Renal cortical epithelial cell (primary cell): ENCODE measurements around the gene C11orf91. TPM values are rescaled to one million over a fixed set of nuclear protein-coding genes. Genes with fewer than 3 reads are reported as not detected.
"Not testable (repeated sequence)": the region's sequence is repeated elsewhere in the genome, so short reads cannot be mapped to it uniquely, and the experiment has no call there.

Experiments
- DNase-seq: peaks from one replicate; pipeline ENCODE4 v3.0.0-alpha.2; 2011; ENCODE audit warnings: low read depth
- total RNA-seq: library from RNA; depleted of rRNA; stranded (reverse); fragments of >200 nt; gene quantifications from 2 replicates; pipeline ENCODE4 v1.2.3, GENCODE V29; 2014

C11orf91 gene
- total RNA-seq, 1 donor from 2014 or later, result not detected

DNA sequence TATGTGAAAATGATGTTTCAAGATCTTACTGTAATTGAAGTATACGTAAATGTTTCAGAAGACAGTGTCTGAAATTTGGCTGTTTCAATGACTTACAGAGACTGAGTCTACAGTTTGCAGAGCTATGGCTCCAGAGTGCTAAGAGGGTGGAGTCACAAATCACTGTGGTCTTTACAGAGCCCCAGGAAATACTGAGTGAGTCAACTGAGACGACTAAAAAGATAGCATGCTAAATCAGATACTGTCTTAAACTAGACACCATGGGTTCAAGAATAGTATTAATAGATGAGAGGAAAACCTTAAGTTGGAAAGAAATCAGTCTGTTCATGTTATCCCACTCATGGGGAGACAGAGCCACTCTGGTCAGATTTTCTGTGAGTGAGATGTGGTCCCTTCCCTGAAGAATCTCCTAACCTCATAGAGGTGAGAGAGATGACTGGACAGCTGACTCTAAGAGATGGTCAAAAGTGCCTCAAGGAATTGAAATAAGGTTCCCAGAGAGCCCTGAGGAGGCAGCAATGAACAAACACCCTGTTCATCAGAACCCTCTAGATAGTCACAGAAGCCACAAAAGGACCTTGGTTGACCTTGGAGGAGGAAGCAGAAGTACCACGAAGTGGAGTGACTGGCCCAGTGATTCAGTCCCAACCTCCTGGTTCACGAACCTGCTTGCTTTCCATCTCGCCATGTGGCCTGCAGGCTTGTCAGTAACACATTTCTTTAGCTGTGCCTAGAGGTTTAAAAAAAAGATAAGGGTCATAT lies 30.2 kb downstream of the C11orf91 start:
- no peak for DNase-seq

DNA sequence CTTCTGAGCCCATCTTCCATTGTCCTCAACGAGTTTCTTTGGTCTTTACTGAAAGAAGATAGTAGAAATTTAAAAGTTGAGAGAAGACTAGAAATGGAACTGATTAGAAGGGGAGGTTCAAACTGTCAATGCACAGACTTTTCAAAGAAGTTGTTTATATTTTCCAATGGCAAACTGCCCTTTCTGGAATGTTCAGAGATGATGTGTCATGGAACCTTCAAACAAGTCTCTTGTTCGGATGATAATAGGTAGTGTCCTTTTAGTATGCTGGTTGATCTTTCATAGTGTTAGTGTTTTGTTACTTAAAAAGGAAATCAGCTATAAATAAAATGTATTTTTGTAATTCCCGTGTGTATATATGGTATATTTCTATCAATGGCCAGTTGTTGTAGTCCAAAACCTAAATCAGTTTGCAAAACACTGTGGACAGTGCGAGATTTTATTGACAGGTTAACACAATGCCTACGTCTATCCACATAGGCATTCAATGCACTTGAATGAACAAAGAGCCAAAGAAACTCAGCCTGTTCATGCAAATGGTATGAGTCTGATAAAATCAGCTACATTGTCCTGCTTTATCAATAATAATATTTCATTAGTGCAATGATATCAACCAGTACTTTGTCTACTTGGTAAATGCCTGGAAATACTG lies 30.9 kb downstream of the C11orf91 start:
- no peak for DNase-seq

DNA sequence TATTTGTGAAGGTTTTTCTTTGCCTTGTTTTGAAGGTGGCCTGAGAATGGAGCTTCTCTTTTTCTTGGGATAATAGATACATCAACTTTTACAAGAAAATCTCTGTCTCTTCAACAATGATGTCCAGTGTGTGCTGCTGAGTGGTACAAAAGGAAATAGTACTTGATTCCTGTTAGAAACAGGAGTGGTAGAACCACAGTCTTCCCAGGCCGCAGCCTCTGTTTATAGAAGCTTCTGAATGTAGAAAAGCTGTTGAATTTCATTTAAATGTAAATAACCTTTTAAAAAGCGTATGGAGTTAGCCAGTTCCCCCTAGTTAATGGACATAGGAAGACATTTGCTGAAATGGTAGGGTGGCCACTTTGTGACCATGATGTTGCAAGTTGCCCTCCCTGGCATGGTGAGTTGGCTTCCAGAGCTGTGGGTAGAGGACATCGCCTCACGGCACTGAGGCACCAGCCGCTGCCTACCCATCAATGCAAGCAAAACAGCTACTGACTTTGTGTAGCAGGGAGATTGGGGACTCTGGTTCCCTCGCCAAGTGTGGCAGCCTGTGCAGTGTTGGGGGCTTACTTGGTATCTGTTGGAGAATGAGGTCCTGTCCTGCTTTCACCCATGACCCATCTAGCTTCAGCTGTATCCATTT lies 31.6 kb downstream of the C11orf91 start:
- no peak for DNase-seq

DNA sequence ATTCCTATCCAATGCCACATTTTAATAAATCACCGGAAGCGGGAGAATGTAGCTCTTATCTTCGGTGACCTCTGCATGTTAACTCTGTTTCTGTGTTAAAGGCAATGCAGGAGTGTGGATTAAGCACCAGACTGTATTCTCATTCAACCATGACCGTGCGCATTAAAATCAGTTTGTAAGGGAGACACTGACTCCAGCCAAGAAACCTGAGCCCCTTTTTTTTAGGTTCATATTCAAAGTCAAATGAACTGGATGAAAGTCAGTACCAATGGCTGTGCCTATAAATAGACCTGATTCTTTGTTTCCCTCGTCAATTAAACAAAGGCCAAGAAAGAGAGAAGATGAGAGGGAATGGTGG lies 32.2 kb downstream of the C11orf91 start:
- DNase-seq, result no peak

DNA sequence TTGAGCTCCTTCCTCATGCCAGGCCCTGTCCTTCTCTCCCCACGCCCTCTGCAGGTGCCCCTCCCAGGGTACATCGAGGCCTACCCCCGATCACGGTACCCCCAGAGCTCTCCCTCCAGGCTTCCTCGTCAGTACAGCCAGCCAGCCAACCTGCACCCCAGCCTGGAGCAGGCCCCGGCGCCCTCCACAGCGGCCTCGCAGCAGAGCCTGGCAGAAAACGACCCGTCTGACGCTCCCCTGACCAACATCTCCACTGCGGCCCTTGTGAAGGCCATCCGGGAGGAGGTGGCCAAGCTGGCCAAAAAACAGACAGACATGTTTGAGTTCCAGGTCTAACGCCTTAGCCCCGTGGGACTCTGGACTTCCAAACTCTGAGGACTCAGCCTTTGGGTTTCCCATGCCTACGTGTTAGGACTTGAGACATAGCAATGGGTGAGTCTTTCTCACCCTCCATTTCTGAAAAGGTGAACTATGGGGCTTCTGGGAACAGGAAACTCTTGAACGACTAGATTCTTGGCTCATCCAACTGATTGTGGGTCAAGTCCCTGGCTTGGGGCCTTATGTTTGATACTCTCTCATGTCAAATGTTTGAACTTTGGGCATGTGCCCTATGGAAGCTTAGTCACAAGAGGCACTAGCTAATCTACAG lies 32.7 kb downstream of the C11orf91 start:
- DNase-seq, result no peak

DNA sequence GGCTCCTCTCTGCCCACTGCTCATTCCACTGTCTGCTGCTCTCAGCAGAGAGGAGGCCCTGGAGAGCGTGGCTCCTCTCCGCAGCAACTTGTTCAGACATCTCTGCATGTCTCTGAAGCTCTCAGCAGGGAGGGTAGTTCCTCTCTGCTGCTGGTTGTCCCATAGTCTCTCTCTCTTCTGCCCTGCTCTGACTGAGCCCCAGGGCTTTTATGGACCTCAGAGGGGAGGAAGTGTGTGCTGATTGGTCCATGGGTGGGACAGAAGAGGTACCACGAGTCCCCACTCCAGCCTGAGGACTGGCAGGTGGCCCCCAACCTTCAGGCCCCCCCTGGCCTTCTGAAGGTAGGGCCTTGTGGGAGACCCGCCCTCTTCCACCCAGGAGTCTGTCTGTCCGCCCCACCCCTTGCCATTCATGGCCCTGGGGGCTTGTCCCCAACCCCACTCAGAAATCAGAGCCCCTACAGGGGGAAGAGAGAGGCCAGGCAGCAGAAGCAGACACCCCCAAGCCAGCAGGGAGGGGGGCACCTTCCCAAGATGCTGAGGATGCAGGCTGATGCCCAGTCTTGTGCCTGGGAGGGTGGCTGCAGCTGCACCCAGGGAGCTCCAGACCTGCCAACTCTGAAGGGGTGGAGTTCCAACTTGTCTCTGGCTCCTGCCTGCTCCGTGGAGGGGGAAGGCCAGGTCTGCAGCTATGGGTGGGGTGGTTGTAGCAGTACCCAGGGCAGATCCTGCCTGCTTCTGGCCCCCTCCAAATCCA lies 35.1 kb downstream of the C11orf91 start:
- DNase-seq, result no peak

DNA sequence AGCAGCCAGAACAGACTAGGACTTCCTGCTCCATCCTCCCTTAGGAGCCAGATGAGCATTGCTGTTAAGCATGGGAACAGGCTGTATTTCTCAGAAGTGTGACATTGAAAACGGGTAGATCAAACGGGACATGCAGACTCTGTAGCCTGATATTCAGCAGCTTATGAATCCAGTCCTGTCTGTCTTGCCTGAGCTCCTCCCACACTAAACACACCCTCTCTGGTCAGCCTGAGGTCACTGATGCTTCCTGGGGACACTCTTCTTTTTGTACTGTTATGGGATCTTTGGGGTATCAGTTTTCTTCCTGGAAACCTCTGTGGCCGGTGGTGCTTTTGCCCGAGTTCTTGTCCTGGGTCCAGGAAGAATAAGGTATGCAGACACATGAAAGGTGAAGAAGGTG lies 35.8 kb downstream of the C11orf91 start:
- no peak for DNase-seq

DNA sequence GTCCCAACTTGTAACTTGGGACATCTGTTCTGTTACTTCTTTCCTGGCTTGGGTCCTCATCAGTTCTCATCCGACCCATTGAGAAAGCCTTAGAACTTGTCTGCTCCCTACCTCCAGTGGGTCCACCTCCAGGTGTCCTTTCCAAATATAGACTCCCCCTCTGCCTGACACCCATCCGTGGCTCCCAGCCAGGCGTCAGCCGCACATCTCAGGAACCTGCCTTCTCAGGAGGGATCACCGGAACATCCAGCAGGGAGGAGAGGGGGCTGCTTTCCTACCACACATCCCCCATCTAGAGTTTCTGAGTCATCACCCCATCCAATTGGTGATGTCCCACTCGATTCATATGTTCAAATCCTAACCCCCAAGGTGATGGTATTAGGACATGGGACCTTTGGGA lies 36.5 kb downstream of the C11orf91 start:
- no peak for DNase-seq

DNA sequence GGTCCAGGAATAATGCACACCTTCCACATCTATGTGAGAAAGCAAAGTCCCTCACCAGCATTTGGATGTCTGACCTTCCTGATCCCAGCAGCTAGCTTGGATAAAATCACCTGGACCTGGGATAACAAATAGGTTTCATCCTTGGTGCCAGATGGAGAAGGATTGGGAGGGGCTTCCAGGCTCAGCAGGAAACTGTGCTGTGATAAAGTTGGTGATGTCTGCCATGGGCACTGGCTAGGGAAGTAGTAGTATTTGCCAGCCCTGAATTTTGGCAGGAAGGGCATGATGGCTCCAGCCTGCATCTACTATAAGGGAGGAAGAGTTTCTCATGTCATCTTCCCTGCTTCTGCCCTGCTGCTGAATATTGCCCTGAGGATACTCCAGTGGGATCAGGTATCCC lies 37.5 kb downstream of the C11orf91 start:
- DNase-seq, result no peak

DNA sequence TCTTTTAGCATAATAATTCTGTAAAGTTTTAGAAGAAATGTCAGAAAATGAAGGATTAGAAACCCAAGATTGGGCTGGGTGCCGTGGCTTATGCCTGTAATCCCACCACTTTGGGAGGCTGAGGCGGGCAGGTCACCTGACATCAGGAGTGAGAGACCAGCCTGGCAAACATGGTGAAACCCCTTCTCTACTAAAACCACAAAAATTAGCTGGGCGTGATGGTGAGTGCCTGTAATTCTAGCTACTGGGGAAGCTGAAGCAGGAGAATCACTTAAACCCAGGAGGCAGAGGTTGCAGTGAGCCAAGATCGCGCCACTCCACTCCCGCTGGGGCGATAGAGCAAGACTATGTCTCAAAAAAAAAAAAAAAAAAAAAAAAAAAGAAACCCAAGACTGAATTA lies 39.1 kb downstream of the C11orf91 start:
- not testable (repeated sequence) for DNase-seq

DNA sequence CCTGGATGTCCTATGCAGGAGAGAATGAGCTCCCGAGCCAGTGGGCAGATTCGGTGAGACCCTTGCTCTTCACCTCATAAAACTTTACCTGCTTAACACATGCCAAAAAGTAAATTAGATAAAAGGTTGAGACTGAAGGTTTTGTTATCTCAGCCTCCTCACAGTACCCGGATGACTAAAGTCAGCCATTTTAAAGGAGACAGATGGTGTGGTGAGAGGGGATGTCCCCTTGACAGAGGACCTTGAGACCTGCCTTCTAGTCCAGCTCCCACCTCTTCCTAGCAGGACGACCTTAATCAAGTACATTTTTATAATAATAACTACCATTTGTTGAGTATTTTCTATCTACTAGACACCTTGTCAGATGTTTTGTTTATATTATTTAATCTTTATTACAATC lies 39.7 kb downstream of the C11orf91 start:
- no peak for DNase-seq

DNA sequence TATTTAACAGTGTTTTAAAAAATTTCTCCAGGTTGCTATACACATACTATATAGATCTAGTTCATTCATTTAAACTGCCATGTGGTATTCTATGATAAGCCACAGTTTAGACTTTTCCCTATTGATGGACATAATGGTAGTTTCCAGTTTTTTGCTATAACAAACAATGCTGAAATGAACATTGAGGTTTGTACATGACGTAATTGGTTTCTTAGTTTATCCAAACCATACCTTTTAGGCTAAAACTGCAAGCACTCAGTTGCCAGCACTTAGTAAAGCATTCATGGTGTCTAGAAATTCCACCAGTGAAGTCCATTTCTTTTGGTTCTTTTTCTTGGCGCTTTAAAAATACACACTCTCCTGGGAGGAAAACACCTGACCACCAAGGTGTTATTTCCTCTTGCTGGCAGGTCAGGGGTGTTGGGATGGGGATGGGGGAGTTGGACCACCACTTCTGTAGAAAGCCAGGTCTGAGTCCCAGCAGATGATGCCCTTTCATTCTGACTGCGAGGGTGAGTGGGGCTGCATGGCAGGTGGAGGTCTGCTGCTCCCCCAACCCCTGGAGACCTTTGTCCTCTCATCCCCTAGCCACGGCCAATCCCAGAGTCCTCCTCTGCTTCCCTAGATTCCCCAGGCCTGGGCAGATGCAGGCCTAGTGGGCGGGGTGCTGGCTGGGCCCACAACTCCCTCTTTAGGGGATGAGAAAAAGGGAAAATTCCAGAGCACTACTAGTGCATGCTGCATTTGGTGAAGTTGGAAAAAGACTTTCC lies 41.1 kb downstream of the C11orf91 start:
- DNase-seq, result no peak

DNA sequence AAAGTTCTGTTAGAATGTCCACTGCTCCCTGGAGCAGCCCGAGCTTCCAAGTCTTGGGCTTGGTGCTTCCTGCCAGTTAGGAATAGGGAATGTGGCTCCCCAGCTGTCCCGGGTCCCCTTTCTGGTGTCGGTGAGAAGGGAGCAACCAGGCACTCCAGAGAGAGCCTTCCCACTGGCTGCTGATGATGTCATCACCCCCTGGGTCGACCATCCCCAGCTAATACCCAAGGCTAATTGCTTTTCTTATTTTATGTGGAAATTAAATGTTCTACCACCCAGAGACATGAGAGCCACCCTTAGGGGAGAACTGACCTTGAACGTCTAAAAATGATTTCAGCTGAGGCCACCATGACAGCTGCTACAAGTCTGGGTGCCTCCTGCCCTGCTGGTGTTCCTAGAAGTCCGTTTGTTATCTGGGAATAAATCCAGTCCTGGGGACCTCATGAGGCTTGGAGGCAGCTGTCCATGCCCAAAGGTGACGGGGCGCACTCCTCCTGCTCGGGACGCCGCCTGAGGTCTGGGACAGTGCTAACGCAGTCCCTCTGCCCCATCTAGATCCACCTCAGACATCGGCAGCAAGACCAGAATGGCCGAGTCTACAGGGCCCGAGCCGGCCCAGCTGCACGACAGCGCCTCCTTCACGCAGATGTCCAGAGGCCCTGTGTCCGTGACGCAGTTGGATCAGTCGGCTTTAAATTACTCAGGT lies 42.3 kb downstream of the C11orf91 start:
- no peak for DNase-seq

DNA sequence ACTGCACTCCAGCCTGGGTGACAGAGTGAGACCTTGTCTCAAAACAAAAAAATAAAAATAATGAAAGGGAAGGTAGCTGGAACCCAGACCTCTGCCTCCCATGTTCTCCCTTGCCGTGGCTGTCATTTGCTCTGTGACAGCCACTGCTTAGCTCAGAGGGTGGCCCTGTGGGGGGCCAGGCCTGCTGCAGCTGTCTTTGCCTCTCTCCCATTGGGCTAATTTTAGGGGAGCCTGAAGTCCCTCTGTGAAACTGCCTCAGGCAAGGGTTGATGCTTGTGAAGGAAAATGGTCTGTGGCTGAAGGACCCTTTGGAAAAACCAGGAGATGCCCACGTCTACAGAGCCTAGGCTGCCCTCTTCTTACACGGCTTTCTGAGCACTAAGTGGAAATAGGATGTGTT lies 42.9 kb downstream of the C11orf91 start:
- DNase-seq, result no peak

DNA sequence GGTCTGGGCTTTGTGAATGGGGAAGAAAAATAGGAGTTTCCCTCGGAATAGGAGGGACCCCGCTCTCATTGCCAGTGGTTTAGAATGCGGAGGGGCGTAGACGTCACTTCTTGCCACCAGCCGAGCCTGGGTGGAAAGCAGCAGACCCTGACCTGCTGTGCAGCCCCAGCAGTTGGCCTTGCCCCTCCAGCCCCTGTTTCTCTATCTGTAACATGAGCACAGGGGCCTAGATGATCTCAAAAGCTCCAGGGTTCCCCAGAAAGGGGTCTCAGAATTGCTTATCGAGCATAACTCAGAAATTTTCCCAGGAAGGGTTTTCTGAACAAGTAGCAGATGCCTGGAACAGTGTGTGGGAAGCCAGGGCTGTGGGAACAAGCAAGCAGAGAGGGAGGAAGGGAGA lies 43.9 kb downstream of the C11orf91 start:
- DNase-seq, result no peak

DNA sequence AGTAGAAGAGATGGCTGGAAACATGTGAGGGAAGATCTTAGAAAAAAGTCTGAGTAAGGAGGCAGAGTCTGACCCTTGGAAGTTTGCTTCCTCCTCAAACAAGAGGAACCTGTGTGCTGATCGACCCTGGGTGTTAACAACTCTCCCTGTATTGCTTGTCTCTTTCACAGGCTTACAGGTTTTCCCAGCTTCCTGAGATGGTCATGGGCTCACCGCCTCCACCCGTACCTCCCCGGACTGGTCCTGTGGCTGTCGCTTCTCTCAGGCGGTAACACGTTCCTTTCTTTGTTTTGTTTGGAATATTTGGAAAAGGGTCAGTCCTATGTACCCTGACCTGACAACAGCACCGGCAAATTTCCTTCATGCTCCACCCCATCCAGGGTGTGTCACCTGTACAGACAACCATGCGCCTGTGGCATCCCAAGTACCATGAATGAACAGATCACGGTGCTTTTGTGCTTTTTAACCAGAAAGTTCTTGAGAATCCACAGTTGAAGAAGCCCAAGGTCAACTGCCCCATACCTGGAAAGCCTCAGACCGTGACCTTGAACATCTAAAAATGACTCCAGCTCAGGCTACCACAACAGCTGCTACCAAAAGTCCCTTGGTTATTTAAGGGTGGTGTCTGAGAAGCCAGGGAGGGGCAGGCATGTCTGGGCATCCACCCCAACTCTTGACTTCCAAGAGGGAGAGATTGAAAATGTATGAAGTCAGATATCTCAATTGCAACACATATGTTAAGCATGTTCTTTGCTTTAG lies 44.6 kb downstream of the C11orf91 start:
- no peak for DNase-seq

DNA sequence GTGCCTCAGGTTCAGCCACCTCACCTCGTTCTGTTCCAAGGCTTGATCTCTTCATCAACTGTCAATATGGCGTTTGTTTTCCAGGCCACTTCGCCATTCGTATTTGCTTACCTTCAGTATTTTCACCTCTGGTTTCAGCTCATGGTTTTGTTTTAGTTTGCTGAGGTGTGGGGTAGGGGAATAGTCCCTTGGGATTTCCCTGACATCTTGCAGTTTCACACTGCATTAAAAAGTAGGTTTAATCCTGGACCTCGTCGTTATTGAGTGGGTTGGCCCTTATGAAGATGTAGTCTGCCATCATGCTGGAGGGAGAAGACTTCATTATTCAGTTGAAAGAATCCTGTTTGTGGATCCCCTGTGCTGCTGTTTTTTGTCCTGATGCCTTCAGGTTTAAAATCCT lies 46.0 kb downstream of the C11orf91 start:
- no peak for DNase-seq

DNA sequence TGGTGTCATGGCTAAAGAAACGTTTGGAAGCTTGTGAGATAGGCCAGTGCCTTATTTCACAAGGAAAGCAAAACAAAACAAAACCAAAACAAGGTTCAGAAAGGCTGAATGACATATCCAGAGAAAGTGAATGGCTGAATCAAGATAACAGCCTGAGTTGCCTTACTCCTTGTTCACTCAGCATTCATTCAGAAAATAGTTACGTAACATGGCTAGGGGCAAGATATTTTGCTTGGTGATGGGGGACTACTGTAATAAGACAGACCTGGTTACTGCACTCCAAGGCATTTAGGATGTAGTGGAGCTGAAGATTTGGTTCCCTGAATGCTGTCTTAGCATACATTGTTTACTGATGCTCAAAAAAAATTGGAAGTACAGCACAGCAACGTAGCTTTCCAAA lies 47.7 kb downstream of the C11orf91 start:
- DNase-seq, result no peak

DNA sequence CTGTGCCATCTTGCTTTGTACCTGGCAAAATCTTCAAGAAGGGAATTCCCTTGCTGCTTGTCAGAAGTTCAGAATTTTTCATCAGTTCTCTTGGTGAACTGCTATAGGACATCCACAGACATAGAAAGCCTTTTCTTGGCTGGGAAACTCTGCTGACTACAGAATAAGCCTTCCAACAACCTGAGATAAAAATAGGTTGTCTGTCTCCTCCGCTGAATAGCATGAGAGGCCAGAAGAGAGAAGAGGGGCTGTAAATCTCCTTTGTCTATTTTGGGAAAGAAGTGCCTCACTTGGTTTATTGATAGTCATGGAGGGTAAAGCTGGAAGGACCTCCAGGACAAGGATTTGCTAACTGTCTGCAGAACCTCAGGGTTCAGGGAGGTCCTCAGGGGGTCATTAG lies 48.2 kb downstream of the C11orf91 start:
- no peak for DNase-seq

DNA sequence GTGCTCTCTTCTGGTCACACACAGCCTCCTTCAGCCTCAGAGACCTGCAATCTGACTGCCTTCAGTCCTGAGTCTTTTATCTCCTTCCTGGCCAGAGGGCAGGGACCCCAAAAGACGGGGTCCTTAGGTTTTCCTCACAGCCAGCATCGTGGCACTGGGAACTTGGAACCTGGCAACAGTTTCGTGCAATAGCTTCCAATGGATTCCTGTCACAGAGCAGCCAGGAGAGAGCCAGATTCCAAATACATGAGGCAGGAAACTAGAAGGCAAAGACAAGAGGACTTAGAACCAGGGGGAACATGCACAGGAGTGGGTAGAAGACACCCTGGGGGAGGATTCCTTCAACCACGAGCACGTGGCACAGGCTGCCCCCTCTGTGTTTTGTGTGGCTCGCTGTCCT lies 48.6 kb downstream of the C11orf91 start:
- no peak for DNase-seq
